Choroid plexus epithelial cell (primary cell): Measurements from ENCODE around the gene PRELID2.
"Not testable (repeated sequence)": the region's sequence is repeated elsewhere in the genome, so short reads cannot be mapped to it uniquely, and the experiment has no call there.

Source experiments
- DNase-seq: peaks from one replicate; pipeline ENCODE4 v3.0.0-alpha.2; 2010; ENCODE audit warnings: low read depth
- H3K4me3 ChIP-seq: 2 replicates; pipeline ENCODE4 v1.5.1; 2011; ENCODE audit warnings: low read depth, mild to moderate bottlenecking, control low read depth, low read length, moderate library complexity
- CTCF ChIP-seq: conservative IDR thresholded peaks from 2 replicates; pipeline ENCODE4 v1.5.1; 2011; ENCODE audit warnings: low read depth, mild to moderate bottlenecking, control low read depth, inconsistent platforms, low read length, moderate library complexity

PRELID2 gene

GRCh38 chr5:145840458-145841132 lies 5.5 kb upstream of the PRELID2 start:
- no peak for TF ChIP-seq CTCF
- H3K4me3 ChIP-seq, result no peak overlapping the region
- DNase-seq, result no peak

GRCh38 chr5:145838276-145838675 lies 3.1 kb upstream of the PRELID2 start:
- DNase-seq, result no peak
- TF ChIP-seq CTCF, result no peak
- no peak overlapping the region for H3K4me3 ChIP-seq

GRCh38 chr5:145836241-145836640 lies 1.1 kb upstream of the PRELID2 start:
- peak; percentile 2 for TF ChIP-seq CTCF
- H3K4me3 ChIP-seq, DNase-seq: not testable (repeated sequence)

- H3K4me3 ChIP-seq, result peak overlapping the region; percentile 75
- no peak for TF ChIP-seq CTCF
- no peak for DNase-seq
These were observed 702 bp upstream of the PRELID2 start for GRCh38 chr5:145835848-145836239.

- no peak for TF ChIP-seq CTCF
- H3K4me3 ChIP-seq, result peak overlapping the region; percentile 75
- peak; percentile 10 for DNase-seq
These were observed 607 bp downstream of the PRELID2 start for GRCh38 chr5:145834554-145834916.

GRCh38 chr5:145833631-145834200 lies 1.4 kb downstream of the PRELID2 start:
- TF ChIP-seq CTCF, result no peak
- H3K4me3 ChIP-seq, result no peak overlapping the region

GRCh38 chr5:145830594-145830993 lies 4.5 kb downstream of the PRELID2 start:
- TF ChIP-seq CTCF, result no peak

More at GRCh38 chr5:145833631-145834200, 1.4 kb downstream of the PRELID2 start:
- no peak for DNase-seq

More at GRCh38 chr5:145830594-145830993, 4.5 kb downstream of the PRELID2 start:
- DNase-seq, result peak; percentile 81
- no peak overlapping the region for H3K4me3 ChIP-seq
